T-helper 9 cell (primary cell): ENCODE data around the gene MICAL3.
"Not testable (repeated sequence)": the region's sequence is repeated elsewhere in the genome, so short reads cannot be mapped to it uniquely, and the experiment has no call there.

ENCODE experiments used
- DNase-seq: peaks from one replicate; pipeline ENCODE4 v3.0.0-alpha.2; 2020
- total RNA-seq, 2 donors: gene quantifications; one replicate each; lab custom pipeline; 2026; lab: John Stamatoyannopoulos, UW

The MICAL3 gene, protein sequence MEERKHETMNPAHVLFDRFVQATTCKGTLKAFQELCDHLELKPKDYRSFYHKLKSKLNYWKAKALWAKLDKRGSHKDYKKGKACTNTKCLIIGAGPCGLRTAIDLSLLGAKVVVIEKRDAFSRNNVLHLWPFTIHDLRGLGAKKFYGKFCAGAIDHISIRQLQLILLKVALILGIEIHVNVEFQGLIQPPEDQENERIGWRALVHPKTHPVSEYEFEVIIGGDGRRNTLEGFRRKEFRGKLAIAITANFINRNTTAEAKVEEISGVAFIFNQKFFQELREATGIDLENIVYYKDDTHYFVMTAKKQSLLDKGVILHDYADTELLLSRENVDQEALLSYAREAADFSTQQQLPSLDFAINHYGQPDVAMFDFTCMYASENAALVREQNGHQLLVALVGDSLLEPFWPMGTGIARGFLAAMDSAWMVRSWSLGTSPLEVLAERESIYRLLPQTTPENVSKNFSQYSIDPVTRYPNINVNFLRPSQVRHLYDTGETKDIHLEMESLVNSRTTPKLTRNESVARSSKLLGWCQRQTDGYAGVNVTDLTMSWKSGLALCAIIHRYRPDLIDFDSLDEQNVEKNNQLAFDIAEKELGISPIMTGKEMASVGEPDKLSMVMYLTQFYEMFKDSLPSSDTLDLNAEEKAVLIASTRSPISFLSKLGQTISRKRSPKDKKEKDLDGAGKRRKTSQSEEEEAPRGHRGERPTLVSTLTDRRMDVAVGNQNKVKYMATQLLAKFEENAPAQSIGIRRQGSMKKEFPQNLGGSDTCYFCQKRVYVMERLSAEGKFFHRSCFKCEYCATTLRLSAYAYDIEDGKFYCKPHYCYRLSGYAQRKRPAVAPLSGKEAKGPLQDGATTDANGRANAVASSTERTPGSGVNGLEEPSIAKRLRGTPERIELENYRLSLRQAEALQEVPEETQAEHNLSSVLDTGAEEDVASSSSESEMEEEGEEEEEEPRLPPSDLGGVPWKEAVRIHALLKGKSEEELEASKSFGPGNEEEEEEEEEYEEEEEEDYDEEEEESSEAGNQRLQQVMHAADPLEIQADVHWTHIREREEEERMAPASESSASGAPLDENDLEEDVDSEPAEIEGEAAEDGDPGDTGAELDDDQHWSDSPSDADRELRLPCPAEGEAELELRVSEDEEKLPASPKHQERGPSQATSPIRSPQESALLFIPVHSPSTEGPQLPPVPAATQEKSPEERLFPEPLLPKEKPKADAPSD (N-terminal part only)
- total RNA-seq: 21.0 to 35.7 reads per million in 2 donors

DNA sequence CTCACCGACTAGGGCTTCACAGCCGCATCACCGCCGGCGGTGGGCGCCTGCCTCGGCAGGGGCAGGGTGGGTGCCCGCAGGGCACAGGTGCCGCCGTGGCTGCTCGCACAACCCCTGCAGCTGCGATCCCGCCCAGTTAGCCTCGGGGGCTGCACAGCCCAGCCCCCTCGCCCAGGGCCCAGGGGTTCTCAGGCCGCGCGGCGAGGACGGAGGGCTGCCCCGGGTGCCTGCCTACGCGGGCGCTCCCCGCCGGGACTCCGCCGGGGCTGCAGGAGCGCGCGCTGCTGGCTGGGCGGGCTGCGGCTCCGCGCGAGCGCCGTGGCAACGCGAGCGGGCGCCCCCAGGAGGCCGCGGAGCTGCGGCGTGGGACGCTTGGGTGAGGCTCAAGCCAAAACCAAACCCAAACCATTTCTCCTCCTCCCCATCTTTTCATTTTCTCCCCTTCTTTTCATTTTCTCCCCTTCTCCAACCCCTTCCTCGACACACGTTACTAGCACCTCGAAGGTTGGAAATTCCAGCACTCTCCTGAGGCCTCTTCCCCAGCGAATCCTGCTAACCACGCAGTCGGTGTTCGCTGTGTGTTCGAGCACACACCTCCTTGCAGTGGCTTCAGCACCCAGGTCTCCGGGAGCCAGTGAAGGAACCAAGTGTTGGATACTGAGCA, at the start of gene MICAL3:
Gene MICAL3 (minus strand): TSS at position 286 of the 664 bp plus-strand sequence. CDS start 117,749 bp downstream, outside the sequence.
- peak; percentile 47 for DNase-seq

DNA sequence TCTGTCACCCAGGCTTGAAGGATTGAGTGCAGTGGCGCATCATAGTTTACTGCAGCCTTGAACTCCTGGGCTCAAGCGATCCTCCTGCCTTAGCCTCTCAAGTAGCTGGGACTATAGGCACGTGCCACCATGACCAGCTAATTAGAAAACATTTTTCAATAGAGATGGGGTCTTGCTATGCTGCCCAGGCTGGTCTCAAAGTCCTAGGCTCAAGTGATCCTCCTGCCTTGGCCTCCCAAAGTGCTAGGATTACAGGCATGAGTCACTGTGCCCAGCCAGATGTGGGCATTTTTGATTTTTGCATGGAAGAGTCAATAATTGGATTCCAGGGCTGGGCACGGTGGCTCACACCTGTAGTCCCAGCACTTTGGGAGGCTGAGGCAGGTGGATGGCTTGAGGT, 49.6 kb upstream of the MICAL3 start:
- DNase-seq: not testable (repeated sequence)

DNA sequence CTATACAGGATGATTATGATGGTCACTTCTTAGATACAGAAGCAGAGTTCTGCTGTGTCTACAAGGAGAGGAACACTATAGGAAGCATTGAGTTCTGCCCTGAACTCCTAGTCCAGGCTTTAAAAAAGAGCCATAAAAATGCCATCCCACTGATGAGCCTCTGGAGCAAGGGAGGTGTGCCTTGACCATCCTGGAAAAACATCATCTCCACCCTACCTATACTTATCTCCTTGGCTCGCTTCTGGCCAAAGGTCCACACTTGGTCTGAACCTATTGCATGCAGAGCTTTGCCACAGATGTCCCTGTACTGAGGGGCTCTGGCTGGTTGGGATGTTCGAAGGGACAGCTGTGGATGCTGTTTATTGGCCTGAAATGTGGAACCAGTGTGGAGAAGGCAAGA, 49.1 kb upstream of the MICAL3 start:
- no peak for DNase-seq

DNA sequence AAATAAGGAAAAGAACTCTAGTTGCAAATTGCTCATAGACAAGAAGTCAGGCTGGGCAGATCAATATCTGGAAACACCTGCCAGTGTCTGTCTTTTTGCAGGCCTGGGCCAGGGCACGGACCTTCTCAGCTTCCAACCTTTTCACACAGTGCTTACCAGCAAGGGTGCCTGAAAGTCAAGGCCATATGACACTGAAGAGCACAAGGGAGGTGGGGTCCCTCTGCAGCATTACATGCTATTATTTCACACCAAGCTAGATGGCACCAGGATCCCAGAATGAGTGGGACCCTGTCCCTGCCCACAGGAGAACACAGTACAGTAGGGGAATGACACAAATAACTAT, 47.6 kb upstream of the MICAL3 start:
- DNase-seq: no peak

DNA sequence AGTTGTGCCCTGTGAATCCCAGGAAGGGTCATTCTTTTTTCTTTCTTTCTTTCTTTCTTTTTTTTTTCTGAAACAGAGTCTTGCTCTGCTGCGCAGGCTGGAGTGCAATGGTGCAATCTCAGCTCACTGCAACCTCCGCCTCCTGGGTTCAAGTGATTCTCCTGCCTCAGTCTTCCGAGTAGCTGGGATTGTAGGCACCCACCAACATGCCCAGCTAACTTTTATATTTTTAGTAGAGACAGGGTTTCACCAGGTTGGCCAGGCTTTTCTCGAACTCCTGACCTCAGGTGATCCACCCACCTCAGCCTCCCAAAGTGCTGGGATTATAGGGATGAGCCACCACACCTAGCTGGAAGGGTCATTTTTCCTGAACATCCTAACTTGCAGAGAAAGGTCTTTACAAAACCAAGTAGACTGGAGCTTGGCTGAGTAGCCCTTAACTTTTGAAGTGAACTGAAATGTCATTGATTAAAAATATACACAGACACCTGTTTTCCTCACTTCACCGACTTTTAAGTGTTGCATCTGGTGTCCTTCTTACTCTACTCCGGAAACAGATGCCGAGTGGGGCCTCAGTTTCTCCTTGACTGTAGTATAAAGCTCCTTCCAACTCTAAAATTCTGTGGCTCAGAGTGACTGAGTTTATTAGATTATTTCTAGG, 47.1 kb upstream of the MICAL3 start:
- not testable (repeated sequence) for DNase-seq

DNA sequence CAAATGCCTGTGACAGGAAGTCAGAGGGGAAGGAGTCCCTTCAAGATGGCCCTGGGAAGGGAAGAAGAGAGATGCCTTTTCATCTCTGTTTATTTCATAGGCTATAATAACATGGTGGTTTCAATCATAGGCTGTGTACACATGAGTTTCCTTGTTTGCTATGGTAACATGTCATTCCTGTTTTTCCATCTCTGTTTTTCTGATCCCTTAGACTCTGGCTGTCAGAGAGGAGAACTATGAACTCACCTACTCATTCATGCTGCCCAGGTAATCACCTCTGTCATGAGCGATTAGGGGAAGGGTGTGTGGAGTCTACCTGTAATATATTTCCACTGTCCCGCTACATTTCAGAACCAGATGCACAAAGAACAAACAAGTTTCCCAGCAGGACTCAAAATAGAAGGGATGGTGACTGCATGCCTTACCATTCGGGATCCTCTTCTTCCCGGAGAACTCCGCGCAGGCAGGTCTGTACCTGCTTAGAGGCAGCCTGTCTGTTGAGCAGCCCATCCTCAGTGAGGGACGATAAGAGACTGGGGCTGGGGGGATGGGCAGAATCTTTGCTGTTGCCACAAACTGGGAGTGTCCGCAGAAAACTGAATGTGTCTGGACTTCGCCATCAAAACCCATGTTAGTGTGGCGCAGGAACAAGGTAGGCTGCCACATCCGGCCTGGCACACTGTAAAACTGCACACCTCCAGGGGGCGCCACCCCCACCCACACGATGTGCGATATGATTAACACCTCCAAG, 46.4 kb upstream of the MICAL3 start:
- no peak for DNase-seq

DNA sequence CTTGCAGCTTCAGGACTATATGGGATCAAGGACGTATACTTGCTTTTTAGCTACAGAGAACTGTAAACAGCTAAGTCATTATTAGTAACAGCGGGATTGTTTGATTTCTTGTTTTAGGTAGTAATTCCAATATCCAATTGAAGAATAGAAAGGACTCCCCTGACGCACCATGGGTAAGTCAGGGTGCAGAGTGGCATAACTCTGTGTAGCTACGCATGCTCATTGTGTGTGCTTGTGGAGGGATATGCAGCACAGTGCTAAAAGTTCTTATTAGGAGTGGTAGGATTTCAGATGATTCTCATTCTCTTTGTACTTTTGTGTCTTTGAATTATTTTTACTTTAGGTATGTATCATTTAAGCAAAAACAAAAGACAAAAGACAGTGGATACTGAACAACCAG, 45.7 kb upstream of the MICAL3 start:
- no peak for DNase-seq

DNA sequence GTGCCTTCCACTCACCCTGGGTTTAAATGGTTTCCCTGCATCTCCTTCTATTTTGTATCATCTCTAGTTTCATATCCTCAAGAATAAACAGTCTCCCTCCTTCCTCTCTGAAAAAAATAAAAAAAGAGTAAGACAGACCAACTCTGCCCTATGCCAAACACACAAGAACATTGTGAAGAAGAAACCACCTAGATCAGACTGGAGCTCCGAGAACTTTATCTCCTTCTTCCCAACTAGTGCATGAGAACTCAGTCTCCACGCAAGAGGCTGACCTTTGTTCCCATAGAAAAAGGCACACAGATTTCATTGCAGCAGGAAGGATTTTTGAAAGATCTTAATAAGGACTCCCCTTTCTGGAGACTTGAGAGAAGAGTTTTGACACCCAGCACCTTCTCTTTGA, 44.7 kb upstream of the MICAL3 start:
- DNase-seq: no peak

DNA sequence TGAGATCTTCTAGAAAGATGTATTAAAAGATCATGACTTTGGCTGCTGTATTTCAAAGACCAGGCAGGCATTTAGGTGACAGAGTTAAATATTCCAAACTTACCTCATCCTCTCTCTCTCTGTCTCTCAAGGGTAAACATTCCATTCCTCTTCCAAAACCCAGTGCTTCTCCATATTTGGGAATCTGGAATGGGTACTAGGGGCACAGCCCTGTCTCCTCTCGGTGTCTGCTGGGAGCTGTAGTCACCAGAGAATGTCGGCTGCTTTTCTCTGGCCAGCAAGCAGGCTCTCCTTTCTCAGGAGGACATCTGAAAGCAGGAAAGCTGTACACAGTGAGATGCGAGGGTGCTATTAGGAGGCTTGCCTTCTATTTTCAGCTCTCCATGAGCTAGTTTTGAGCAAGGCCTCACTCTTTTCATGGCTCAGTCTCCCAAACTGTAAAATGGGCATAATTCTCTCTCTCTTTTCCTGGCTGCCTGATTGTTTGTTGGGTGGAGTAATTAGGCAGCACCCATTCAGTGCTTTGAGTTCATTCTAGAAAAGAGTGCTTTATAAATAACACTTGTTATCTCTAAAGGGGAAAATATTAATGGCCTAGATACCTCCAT, 44.1 kb upstream of the MICAL3 start:
- DNase-seq: no peak

DNA sequence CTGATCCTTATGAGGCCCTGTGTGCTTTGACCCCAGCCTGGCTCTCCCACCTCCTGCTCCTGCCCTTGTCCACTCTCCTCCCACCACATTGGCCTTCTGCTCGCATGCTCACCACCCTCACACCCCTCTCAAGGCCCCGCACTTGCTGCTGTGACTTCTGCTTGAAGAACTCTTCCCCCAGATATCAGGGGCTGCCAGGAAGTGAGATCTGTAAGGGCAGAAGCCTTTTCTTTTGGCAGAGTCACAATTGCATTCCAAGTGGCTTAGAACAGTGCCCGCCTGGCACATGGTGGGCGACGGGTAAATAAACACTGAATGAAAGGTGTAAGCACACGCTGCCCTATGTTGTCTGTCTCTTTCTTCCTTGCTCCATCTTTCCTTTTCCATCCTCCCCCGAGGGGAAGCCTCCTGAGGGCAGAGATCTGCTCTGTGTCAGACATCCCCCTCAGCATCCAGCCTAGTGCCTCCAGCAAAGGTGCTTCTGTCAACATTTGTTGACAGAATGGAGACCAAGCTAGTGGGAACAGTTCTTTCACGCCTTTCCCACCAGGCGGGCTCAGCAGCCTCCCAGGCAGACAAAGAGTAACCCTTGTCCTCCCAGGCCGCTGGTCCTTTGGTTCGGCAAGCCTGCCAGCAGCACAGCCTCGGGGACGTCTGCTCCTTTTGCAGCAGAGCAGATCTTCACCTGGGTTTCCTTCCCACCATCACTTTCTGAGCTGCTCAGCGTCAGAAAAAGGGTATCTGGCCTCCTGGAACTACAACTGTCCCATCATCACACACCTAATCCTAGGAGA, 43.4 kb upstream of the MICAL3 start:
- DNase-seq: no peak

DNA sequence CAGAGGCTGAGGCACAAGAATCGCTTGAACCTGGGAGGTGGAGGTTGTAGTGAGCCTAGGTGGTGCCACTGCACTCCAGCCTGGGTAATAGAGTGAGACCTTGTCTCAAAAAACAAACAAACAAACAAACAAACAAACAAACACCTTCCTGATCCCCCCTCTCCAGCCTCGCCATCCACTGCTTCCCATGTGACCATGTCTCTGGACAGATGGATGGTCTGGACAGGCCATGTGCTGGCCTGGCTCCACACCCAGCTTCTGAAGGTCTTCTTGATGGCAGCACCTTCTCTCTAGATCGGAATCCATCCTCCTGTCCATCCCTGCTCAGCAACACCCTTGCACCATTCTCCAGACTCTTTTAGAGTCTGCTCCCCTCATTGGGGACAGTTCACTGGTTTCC, 42.8 kb upstream of the MICAL3 start:
- no peak for DNase-seq

DNA sequence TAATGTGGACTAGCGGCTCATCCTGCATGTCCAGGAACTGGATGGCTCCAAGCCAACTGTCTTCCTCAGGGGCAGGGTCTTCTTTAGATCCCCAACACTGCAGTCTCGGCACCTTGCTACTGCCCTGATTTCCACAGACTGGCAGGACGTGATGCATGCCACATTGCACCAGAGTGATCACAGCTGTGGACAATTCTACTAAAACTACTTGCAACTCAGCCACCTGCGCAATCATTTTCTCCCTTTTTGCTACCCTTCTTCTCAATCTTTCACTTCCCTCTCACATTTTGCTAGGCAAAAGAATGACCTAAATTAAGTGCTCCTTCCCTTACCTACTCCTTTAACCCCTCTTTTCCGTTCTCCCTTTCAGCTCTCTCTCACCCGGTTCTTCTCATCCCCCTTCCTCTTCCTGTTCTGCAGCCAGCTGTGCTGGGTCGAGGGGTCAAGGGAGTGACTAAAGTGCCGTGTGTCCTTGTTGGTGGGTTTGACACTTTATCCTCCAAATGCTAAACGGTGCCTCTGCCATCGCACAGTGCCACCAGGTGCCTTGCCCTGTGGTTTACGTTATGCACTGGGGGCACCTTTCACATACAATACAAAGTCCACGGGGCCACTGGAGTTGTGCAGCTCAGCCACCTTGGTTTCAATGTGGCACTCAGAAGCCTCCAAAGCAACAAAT, 42.0 kb upstream of the MICAL3 start:
- no peak for DNase-seq

DNA sequence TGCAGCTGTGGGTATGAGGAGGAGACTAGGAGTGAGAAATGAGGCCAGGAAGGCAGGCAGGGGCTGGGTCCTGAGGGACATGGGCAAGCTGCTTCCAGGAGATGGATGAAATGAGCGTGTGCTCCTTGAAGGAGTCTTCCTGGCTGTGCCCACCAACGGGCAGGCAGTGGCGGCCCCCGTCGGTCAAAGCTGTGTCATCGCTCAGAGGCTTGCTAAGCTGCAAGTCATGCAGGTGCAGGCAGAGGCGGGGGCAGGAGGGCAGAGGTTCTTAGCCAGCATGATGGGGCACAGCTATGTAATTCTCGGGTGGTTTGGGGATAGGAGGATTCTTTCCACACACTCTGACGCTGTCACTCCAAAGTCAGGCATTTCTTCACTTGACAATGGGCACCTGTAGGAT, 40.9 kb upstream of the MICAL3 start:
- no peak for DNase-seq

DNA sequence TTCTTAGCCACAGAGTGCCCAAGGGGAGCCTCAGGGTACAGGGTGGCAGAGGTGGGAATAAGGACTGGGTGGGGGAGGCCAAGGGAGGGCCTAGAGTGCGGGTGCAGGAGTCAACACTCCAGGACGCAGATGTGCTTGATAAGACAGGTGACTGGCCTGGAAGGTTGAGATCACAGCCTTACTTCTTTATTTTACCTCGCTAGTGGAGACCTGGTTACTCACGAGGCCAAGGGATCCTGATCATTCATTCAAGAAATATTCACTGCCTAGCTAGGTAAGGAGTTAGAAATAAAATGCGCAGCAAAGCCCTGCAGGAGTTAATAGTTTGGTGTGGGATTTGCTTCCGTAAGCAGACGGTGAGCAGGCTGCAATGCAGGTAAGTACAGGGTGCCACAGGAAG, 40.3 kb upstream of the MICAL3 start:
- DNase-seq: no peak

DNA sequence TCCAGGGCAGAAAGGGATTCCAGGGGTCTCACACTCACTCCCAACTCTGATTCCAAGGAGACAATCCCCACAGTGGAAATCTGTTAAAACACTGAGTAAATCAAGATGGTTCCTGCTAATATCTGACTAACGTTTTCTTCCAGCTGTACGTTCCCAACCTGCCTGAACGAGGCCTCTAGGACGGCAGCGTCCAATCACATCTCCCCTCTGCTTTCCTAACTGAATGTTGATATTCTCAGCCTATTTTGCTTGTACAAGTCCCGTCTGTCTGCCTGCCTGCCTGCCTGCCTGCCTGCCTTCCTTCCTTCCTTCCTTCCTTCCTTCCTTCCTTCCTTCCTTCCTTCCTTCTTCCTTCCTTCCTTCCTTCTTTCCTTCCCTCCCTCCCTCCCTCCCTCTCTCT, 39.4 kb upstream of the MICAL3 start:
- DNase-seq: not testable (repeated sequence)

DNA sequence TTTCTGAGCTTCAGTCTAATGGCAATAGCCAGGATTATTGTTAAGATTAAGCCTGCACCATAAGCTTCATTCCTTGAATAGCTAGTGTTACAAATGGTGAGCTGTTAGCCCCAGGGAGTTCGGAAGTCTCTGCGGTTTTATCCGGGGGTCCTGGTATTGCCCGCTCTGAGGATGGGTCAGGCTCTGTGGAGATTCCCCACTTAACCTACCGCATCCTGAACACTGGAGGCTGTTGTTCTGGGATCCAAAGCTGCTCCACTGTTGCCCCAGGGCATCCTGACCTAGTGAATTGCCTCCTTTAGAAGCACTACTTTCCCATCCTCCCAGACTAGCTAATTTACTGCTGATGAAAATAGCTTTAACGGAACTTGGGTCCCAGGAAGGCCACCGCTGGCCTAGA, 38.9 kb upstream of the MICAL3 start:
- no peak for DNase-seq

DNA sequence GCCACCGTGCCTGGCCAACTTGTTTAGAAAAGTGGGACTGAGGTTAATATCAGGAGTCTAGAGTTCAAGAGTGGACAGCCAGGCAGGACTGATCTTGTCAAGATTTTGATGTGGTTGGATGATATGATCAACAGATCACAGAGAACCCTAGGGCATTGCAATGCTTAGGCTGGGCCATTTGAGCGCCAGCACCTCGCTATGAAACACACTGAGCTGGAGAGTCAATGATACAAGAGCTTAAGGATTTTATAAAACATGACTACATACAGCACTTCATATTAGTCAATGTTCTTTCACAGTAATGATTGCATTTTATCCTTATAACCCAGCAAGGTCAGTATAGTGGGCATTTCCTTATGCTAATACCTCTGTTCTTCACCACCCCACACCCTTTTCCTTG, 38.1 kb upstream of the MICAL3 start:
- DNase-seq: no peak

DNA sequence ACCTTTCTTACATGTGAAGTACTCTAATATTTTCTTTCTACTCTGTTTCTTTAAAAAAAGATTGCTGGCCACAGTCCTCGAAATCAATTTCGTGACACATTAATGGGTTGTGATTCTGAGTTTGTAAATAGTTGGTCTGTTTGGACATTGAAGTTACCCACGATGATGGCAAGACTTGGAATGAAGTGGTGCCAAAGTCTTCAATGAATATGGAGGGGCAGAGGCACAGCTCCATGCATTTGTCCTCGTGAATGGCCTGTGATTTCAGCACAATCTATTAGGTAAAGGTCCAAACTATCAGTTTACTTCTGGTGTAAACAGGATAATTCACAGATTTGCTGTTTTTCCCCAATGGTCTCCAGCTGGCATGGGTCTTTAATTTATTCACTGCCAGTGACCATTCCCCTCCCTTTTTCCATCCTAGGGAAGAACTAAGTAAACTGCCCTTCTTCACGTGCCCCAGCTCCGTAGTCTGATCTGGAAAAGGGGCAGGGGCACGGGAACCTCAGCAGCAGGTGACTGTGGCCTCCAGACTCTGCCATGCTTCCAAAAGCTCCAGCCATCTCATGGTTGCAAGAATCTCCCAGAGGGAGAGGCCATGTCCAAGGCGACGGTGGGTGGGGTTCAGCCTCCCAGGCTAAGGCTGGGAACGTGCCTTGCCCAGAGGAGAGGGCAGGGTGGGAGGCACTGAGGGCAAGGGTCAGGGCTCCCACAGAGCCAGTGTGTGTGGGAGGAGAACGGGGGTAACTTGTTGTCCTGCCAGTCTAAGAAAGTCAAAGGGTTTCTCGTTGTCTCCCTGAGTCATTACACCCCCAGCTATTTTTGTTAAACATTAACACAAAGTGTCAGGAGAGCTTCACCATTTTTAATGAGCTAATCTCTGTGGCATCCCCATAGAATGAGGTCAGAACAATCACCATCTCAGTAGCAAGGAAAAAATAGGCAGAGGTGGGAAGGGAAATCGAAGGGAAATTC, 36.6 kb upstream of the MICAL3 start:
- DNase-seq: no peak
